K562 (cell line): ENCODE data around the gene GARRE1. TPM values are rescaled to one million over a fixed set of nuclear protein-coding genes. Genes with fewer than 3 reads are reported as not detected.

Experiments used
- ARID1B ChIP-seq: fragments of 450-650 bp; IDR thresholded peaks from 2 replicates; pipeline ENCODE4 v1.6.1; 2016; ENCODE audit warnings: antibody characterized with exemption, mild to moderate bottlenecking, inconsistent platforms
- ATF7 ChIP-seq: fragments of 450-650 bp; IDR thresholded peaks from 2 replicates; pipeline ENCODE4 v1.7.1; 2014; ENCODE audit warnings: mild to moderate bottlenecking, moderate library complexity
- CBX2 ChIP-seq: fragments of 200-600 bp; sonication (generic); IDR thresholded peaks from one replicate; pipeline ENCODE4 v1.6.1; 2012; ENCODE audit warnings: mild to moderate bottlenecking, low read length, inconsistent platforms; ENCODE audit not compliant: insufficient read depth, poor library complexity, severe bottlenecking
- COPS2 ChIP-seq: fragments of 450-650 bp; conservative IDR thresholded peaks from 2 replicates; pipeline ENCODE4 v1.6.1; 2016; ENCODE audit warnings: mild to moderate bottlenecking, moderate library complexity
- DPF2 ChIP-seq: fragments of 450-650 bp; IDR thresholded peaks from 2 replicates; pipeline ENCODE4 v1.6.1; 2016
- ERF ChIP-seq: fragments of 450-650 bp; formaldehyde crosslinking; IDR thresholded peaks from 2 replicates; pipeline ENCODE4 v1.4.0; 2020; ENCODE audit warnings: mild to moderate bottlenecking, mixed read lengths
- ETV6 ChIP-seq, 3 experiments: fragments of 150-350 bp in 1 of 3; sonication (generic) in 1 of 3; formaldehyde crosslinking in 1 of 3; IDR thresholded peaks; 2 replicates each; pipeline versions ENCODE4 v1.6.1 to v1.8.0; 2014 to 2022; ENCODE audit warnings: borderline replicate concordance in 2 of 3, low read depth in 2 of 3, antibody characterized with exemption in 1 of 3, low read length in 1 of 3, mild to moderate bottlenecking in 1 of 3, missing genetic modification reagents in 1 of 3
- MAFG ChIP-seq: fragments of 450-650 bp; conservative IDR thresholded peaks from 2 replicates; pipeline ENCODE4 v1.6.1; 2016; ENCODE audit warnings: missing genetic modification characterization, missing compliant biosample characterization
- NCOA4 ChIP-seq: fragments of 450-650 bp; IDR thresholded peaks from 2 replicates; pipeline ENCODE4 v1.6.1; 2018; ENCODE audit warnings: mild to moderate bottlenecking; ENCODE audit not compliant: partially characterized antibody
- NFE2 ChIP-seq: IDR thresholded peaks from 2 replicates; pipeline ENCODE4 v1.6.1; 2014; ENCODE audit warnings: antibody characterized with exemption, low read depth
- RBM17 ChIP-seq: fragments of 200-400 bp; formaldehyde crosslinking; IDR thresholded peaks from 2 replicates; pipeline ENCODE4 v1.6.1; 2017; ENCODE audit warnings: low read depth, mild to moderate bottlenecking, low read length, borderline replicate concordance
- SLC30A9 ChIP-seq: fragments of 250-450 bp; sonication (Bioruptor Pico); IDR thresholded peaks from 2 replicates; pipeline ENCODE4 v1.8.0; 2022; ENCODE audit warnings: mild to moderate bottlenecking, moderate library complexity
- SMARCE1 ChIP-seq: fragments of 450-650 bp; IDR thresholded peaks from 2 replicates; pipeline ENCODE4 v1.7.1; 2016; ENCODE audit warnings: mild to moderate bottlenecking
- SUPT5H ChIP-seq: fragments of 450-650 bp; IDR thresholded peaks from 2 replicates; pipeline ENCODE4 v1.6.1; 2016
- TCF3 ChIP-seq: sonication (generic); formaldehyde crosslinking; IDR thresholded peaks from 2 replicates; pipeline ENCODE4 v1.4.0; 2020; ENCODE audit warnings: mild to moderate bottlenecking, missing genetic modification reagents
- TEAD1 ChIP-seq, 2 experiments: fragments of 450-650 bp in 1 of 2; sonication (generic) in 1 of 2; formaldehyde crosslinking; IDR thresholded peaks; 2 replicates each; pipeline versions ENCODE4 v1.4.0 to v1.8.0; 2020 to 2022; ENCODE audit warnings: mild to moderate bottlenecking in 2 of 2, missing genetic modification reagents in 1 of 2
- TRIM28 ChIP-seq: fragments of 450-650 bp; IDR thresholded peaks from 2 replicates; pipeline ENCODE4 v1.6.1; 2017
- ZEB2 ChIP-seq: fragments of 450-650 bp; IDR thresholded peaks from 2 replicates; pipeline ENCODE4 v1.6.1; 2016
- ZNF253 ChIP-seq: fragments of 250-450 bp; sonication (Bioruptor Pico); conservative IDR thresholded peaks from 2 replicates; pipeline ENCODE4 v1.6.1; 2021; ENCODE audit warnings: mild to moderate bottlenecking
- ZNF778 ChIP-seq: fragments of 450-650 bp; formaldehyde crosslinking; IDR thresholded peaks from 2 replicates; pipeline ENCODE4 v1.4.0; 2020; ENCODE audit warnings: mild to moderate bottlenecking, moderate library complexity
- polyA plus RNA-seq, 8 experiments: library from polyadenylated mRNA; depleted of rRNA in 4 of 8; stranded (reverse) in 5 of 8; unstranded in 3 of 8; fragments of >200 nt; fragmentation: Nextera tagmentation in 2 of 8; fragmentation: Illumina TruSeq in 1 of 8; extraction: Ambion mirVana in 2 of 8; extraction: Trizol in 1 of 8; gene quantifications; 2 replicates each; pipeline versions ENCODE4 v1.2.1 to v1.2.3, GENCODE V29; 2011 to 2014; ENCODE audit warnings: inconsistent platforms in 1 of 8, missing spikeins in 1 of 8
- total RNA-seq, 7 experiments: library from RNA; depleted of rRNA in 6 of 7; stranded (reverse); fragments of >200 nt in 6 of 7; fragmentation: Illumina TruSeq in 2 of 7; extraction: Trizol in 2 of 7; gene quantifications; 2 replicates each; pipeline versions ENCODE4 v1.2.1 to v1.2.3, GENCODE V29; 2011 to 2021; ENCODE audit warnings: low replicate concordance in 1 of 7
- TF ChIP-seq, protein P1 (sequence below), 2 experiments: fragments of 450-650 bp; IDR thresholded peaks; 2 replicates each; pipeline ENCODE4 v1.6.1; 2018; ENCODE audit warnings: mild to moderate bottlenecking in 2 of 2, low read depth in 1 of 2; ENCODE audit not compliant: partially characterized antibody in 2 of 2
- TF ChIP-seq, protein P2 (sequence below): fragments of 450-650 bp; formaldehyde crosslinking; conservative IDR thresholded peaks from 2 replicates; pipeline ENCODE4 v1.4.0; 2022; ENCODE audit warnings: mild to moderate bottlenecking, missing genetic modification characterization

Gene GARRE1
- total and polyA plus RNA-seq, 9 of the 15 experiments (the other 6 are each of a cell fraction or from before 2014, with no cell fraction given), result 1.6 to 12.8 (median 7.5) TPM

DNA sequence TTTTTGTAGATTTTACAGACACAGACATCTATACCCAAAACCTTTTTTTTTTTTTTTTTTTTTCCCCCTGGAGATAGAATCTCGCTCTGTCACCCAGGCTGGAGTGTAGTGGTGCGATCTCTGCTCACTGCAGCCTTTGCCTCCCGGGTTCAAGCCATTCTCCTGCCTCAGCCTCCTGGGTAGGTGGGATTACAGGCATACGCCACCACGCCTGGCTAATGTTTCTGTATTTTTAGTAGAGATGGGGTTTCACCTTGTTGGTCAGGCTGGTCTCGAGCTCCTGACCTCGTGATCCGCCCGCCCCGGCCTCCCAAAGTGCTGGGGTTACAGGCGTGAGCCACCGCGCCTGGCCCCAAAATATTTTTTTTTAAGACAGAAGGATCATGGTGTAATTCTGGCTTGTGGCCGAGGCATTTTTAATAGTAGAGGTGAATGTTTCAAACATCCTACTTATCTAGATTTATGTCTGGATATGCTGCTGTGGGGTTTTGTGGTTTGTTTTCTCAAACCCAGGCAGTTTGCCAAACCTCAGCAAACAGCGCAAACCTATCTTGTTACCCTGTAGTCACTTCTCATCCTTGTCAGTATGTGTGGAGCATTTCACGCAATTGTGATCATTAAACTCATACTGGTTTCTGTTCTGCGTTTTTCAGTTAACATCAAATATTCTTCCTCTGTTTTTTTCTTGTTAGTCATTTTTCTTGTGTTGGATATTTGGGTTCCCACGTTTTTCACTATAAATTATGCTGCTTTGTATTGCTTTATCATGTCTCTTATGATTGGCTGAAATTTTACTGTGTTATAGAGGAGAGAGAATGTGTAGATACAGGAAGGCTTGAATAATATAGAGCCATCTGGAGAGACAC is 36.2 kb upstream of the GARRE1 start (continued):
- no peak for TF ChIP-seq COPS2
- TF ChIP-seq SLC30A9 (CRISPR knock-in tag), result no peak
- TF ChIP-seq ZNF778 (CRISPR knock-in tag), result no peak
- no peak for TF ChIP-seq SUPT5H
- TF ChIP-seq CBX2, result no peak
- TF ChIP-seq, protein P1, sequence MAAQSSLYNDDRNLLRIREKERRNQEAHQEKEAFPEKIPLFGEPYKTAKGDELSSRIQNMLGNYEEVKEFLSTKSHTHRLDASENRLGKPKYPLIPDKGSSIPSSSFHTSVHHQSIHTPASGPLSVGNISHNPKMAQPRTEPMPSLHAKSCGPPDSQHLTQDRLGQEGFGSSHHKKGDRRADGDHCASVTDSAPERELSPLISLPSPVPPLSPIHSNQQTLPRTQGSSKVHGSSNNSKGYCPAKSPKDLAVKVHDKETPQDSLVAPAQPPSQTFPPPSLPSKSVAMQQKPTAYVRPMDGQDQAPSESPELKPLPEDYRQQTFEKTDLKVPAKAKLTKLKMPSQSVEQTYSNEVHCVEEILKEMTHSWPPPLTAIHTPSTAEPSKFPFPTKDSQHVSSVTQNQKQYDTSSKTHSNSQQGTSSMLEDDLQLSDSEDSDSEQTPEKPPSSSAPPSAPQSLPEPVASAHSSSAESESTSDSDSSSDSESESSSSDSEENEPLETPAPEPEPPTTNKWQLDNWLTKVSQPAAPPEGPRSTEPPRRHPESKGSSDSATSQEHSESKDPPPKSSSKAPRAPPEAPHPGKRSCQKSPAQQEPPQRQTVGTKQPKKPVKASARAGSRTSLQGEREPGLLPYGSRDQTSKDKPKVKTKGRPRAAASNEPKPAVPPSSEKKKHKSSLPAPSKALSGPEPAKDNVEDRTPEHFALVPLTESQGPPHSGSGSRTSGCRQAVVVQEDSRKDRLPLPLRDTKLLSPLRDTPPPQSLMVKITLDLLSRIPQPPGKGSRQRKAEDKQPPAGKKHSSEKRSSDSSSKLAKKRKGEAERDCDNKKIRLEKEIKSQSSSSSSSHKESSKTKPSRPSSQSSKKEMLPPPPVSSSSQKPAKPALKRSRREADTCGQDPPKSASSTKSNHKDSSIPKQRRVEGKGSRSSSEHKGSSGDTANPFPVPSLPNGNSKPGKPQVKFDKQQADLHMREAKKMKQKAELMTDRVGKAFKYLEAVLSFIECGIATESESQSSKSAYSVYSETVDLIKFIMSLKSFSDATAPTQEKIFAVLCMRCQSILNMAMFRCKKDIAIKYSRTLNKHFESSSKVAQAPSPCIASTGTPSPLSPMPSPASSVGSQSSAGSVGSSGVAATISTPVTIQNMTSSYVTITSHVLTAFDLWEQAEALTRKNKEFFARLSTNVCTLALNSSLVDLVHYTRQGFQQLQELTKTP (IDR thresholded peaks at IDR 0.05; ENCODE audit: low read depth in 1 of 2, partially characterized antibody in 2 of 2), result peak in 1 of 2 experiments; percentile 18
- 0 out of 2 replicates have a peak, but pooled peaks have one; percentile 49 for TF ChIP-seq ZEB2
- peak in 1 of 2 experiments; percentile 48; a peak in 1 of 4 replicates for TF ChIP-seq TEAD1 (CRISPR knock-in tag; IDR thresholded peaks at IDR 0.05)
- TF ChIP-seq ARID1B, result peak; percentile 77
- no peak for TF ChIP-seq ERF
- TF ChIP-seq DPF2, result peak; percentile 87
- TF ChIP-seq ETV6 (IDR thresholded peaks at IDR 0.05; ENCODE audit: borderline replicate concordance in 1 of 2, low read depth in 2 of 2, low read length in 1 of 2), result 0 out of 4 replicates have a peak, but pooled peaks of 1 of the 2 experiments have one; percentile 31
- TF ChIP-seq ETV6 (CRISPR knock-in tag; IDR thresholded peaks at IDR 0.05; ENCODE audit: borderline replicate concordance), result no peak
- no peak for TF ChIP-seq ZNF253
- TF ChIP-seq TRIM28, result no peak
- no peak for TF ChIP-seq NCOA4
- TF ChIP-seq TCF3 (CRISPR knock-in tag), result 0 out of 2 replicates have a peak, but pooled peaks have one; percentile 23
- no peak for TF ChIP-seq RBM17
- peak; percentile 23; the same call in 1 of the 2 replicates for TF ChIP-seq NFE2
- TF ChIP-seq, protein P2, sequence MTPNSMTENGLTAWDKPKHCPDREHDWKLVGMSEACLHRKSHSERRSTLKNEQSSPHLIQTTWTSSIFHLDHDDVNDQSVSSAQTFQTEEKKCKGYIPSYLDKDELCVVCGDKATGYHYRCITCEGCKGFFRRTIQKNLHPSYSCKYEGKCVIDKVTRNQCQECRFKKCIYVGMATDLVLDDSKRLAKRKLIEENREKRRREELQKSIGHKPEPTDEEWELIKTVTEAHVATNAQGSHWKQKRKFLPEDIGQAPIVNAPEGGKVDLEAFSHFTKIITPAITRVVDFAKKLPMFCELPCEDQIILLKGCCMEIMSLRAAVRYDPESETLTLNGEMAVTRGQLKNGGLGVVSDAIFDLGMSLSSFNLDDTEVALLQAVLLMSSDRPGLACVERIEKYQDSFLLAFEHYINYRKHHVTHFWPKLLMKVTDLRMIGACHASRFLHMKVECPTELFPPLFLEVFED, result no peak
- TF ChIP-seq ATF7, result peak; percentile 38; the same call in 1 of the 2 replicates
- no peak for TF ChIP-seq MAFG (tag)
- peak; percentile 85; the same call in 1 of the 2 replicates for TF ChIP-seq SMARCE1
